Neural cell (in vitro differentiated cells): Measurements from ENCODE around the gene EMC10. TPM values are rescaled to one million over a fixed set of nuclear protein-coding genes. Genes with fewer than 3 reads are reported as not detected.

Experiments
- H2AFZ ChIP-seq: fragments of 200-600, 300-800 bp; sonication (generic), shearing (Covaris generic); 2 replicates; pipeline ENCODE4 v1.6.0; 2014; ENCODE audit warnings: low read depth, mild to moderate bottlenecking, antibody characterized with exemption, low read length, moderate library complexity
- H3F3A ChIP-seq: fragments of 200-600 bp; shearing (Covaris generic); 2 replicates; pipeline ENCODE4 v1.6.1; 2016; ENCODE audit warnings: mild to moderate bottlenecking, moderate library complexity, mixed read lengths, antibody characterized with exemption, low read length; ENCODE audit not compliant: insufficient read depth, poor library complexity, severe bottlenecking
- H3K27ac ChIP-seq: fragments of 200-600, 300-800 bp; sonication (generic), shearing (Covaris generic); 2 replicates; pipeline ENCODE4 v1.5.1; 2014; ENCODE audit warnings: mild to moderate bottlenecking, low read length, moderate library complexity
- H3K27me3 ChIP-seq: fragments of 300-800, 200-600 bp; sonication (generic), shearing (Covaris generic); 2 replicates; pipeline ENCODE4 v1.6.0; 2014; ENCODE audit warnings: mild to moderate bottlenecking, low read depth, low read length, moderate library complexity; ENCODE audit not compliant: insufficient read depth
- H3K36me3 ChIP-seq: fragments of 300-800, 200-600 bp; sonication (generic), shearing (Covaris generic); 2 replicates; pipeline ENCODE4 v1.5.1; 2014; ENCODE audit warnings: mild to moderate bottlenecking, antibody characterized with exemption, low read length, moderate library complexity; ENCODE audit not compliant: insufficient read depth
- H3K4me2 ChIP-seq: fragments of 300-800, 200-600 bp; sonication (generic), shearing (Covaris generic); 2 replicates; pipeline ENCODE4 v1.6.0; 2014; ENCODE audit warnings: mild to moderate bottlenecking, low read length
- H3K4me3 ChIP-seq: fragments of 300-800, 200-600 bp; sonication (generic), shearing (Covaris generic); 2 replicates; pipeline ENCODE4 v1.5.1; 2014; ENCODE audit warnings: mild to moderate bottlenecking, low read length, moderate library complexity
- H3K79me2 ChIP-seq: fragments of 200-600 bp; shearing (Covaris generic); replicated peaks from 2 replicates; pipeline ENCODE4 v1.6.0; 2014; ENCODE audit warnings: mild to moderate bottlenecking, low read length, moderate library complexity; ENCODE audit not compliant: insufficient read depth
- H3K9ac ChIP-seq: fragments of 300-800, 200-600 bp; sonication (generic), shearing (Covaris generic); 2 replicates; pipeline ENCODE4 v1.6.1; 2016; ENCODE audit warnings: mild to moderate bottlenecking, low read length, mixed read lengths
- H3K9me2 ChIP-seq: fragments of 200-600 bp; shearing (Covaris generic); 2 replicates; pipeline ENCODE4 v1.6.1; 2016; ENCODE audit warnings: mild to moderate bottlenecking, low read length, mixed read lengths; ENCODE audit not compliant: insufficient read depth
- H3K9me3 ChIP-seq: fragments of 200-600, 300-800 bp; sonication (generic), shearing (Covaris generic); 2 replicates; pipeline ENCODE4 v1.6.1; 2016; ENCODE audit warnings: mild to moderate bottlenecking, mixed run types, low read length, moderate library complexity, mixed read lengths
- H4K20me1 ChIP-seq: fragments of 200-600 bp; shearing (Covaris generic); 2 replicates; pipeline ENCODE4 v1.6.1; 2016; ENCODE audit warnings: mild to moderate bottlenecking, mixed run types; ENCODE audit not compliant: insufficient read depth
- CTCF ChIP-seq: fragments of 450-650 bp; IDR thresholded peaks from 2 replicates; pipeline ENCODE4 v1.5.1; 2014; ENCODE audit warnings: antibody characterized with exemption, mild to moderate bottlenecking, moderate library complexity; ENCODE audit not compliant: poor library complexity, severe bottlenecking
- EP300 ChIP-seq: fragments of 450-650 bp; conservative IDR thresholded peaks from 2 replicates; pipeline ENCODE4 v1.6.1; 2014; ENCODE audit warnings: antibody characterized with exemption, mild to moderate bottlenecking, moderate library complexity; ENCODE audit not compliant: poor library complexity, severe bottlenecking
- EZH2 ChIP-seq: fragments of 200-600, 300-800 bp; shearing (Covaris generic), sonication (generic); IDR thresholded peaks from 2 replicates; pipeline ENCODE4 v1.6.1; 2014; ENCODE audit warnings: antibody characterized with exemption, low read length, borderline replicate concordance, mild to moderate bottlenecking; ENCODE audit not compliant: insufficient read depth, poor library complexity, severe bottlenecking
- MXI1 ChIP-seq: fragments of 450-650 bp; conservative IDR thresholded peaks from 2 replicates; pipeline ENCODE4 v1.6.1; 2014; ENCODE audit warnings: antibody characterized with exemption, mild to moderate bottlenecking; ENCODE audit not compliant: poor library complexity, severe bottlenecking
- POLR2AphosphoS5 ChIP-seq: IDR thresholded peaks from 2 replicates; pipeline ENCODE4 v1.6.1; 2012
- SMC3 ChIP-seq: fragments of 450-650 bp; conservative IDR thresholded peaks from 2 replicates; pipeline ENCODE4 v1.6.1; 2014; ENCODE audit warnings: antibody characterized with exemption, mild to moderate bottlenecking, moderate library complexity; ENCODE audit not compliant: poor library complexity
- TAF1 ChIP-seq: IDR thresholded peaks from 2 replicates; pipeline ENCODE4 v1.6.1; 2012; ENCODE audit warnings: low read depth
- polyA plus RNA-seq: library from polyadenylated mRNA; depleted of rRNA; stranded (reverse); fragments of >200 nt; gene quantifications from 2 replicates; pipeline ENCODE4 v1.2.3, GENCODE V29; 2014
- TF ChIP-seq, protein P1 (sequence below): IDR thresholded peaks from 2 replicates; pipeline ENCODE4 v1.6.1; 2012; ENCODE audit warnings: borderline replicate concordance

The EMC10 gene
- polyA plus RNA-seq, 1 donor from 2014 or later, result 233 TPM

DNA sequence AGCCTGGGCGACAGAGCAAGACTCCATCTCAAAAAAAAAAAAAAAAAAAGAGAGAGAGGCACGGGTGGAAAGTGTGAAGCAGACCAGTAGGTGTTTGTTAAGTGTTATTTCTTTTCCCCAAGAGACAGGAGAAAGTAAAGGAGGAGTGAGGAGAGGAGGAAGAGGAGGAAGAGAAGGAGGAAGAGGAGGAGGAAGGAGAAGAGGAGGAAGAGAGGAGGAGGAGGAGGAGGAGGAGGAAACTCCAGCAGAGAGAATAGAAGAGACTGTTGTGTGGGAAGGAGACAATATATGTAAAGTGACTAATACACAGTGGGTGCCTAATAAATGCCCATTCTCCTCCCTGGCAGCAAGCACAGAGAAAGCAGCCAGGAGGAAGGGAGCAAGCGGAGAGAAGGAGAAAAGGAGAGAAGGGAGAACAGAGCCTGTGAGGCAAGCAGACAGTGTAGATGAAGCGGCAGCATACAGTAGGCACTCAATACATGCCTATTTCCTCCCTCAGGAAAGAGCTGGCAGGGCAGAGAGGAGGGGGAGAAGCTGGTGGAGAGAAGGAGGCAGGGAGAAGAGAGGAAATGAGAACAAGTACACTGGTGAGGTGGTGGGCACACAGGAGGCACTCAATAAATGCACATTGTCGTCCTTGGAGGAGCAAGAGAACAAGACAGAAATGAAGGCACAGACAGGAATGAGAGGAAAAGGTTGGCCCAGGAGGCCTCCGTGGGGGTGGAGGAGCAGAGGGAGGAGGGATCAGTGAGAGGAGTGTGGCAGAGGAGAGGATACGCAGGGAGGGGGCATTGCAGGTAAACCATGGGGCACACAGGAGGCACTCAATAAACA lies 18.1 kb downstream of the EMC10 start:
- peaks cover 26% of the 10 kb centered on the region for H3K27me3 ChIP-seq
- H3K4me3 ChIP-seq, result no peak overlapping the region
- no peaks in the 10 kb centered on the region for H3K36me3 ChIP-seq
- H3K9me3 ChIP-seq, result no peaks in the 10 kb centered on the region
- H3K4me2 ChIP-seq, result no peak overlapping the region
- TF ChIP-seq, protein P1, sequence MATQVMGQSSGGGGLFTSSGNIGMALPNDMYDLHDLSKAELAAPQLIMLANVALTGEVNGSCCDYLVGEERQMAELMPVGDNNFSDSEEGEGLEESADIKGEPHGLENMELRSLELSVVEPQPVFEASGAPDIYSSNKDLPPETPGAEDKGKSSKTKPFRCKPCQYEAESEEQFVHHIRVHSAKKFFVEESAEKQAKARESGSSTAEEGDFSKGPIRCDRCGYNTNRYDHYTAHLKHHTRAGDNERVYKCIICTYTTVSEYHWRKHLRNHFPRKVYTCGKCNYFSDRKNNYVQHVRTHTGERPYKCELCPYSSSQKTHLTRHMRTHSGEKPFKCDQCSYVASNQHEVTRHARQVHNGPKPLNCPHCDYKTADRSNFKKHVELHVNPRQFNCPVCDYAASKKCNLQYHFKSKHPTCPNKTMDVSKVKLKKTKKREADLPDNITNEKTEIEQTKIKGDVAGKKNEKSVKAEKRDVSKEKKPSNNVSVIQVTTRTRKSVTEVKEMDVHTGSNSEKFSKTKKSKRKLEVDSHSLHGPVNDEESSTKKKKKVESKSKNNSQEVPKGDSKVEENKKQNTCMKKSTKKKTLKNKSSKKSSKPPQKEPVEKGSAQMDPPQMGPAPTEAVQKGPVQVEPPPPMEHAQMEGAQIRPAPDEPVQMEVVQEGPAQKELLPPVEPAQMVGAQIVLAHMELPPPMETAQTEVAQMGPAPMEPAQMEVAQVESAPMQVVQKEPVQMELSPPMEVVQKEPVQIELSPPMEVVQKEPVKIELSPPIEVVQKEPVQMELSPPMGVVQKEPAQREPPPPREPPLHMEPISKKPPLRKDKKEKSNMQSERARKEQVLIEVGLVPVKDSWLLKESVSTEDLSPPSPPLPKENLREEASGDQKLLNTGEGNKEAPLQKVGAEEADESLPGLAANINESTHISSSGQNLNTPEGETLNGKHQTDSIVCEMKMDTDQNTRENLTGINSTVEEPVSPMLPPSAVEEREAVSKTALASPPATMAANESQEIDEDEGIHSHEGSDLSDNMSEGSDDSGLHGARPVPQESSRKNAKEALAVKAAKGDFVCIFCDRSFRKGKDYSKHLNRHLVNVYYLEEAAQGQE, result no peak
- no peaks in the 10 kb centered on the region for H3K9me2 ChIP-seq
- H3K79me2 ChIP-seq, result no peaks in the 10 kb centered on the region
- H4K20me1 ChIP-seq, result no peaks in the 10 kb centered on the region
- no peak overlapping the region for H3K9ac ChIP-seq
- no peaks in the 10 kb centered on the region for H3F3A ChIP-seq
- no peak overlapping the region for H3K27ac ChIP-seq
- no peak overlapping the region for H2AFZ ChIP-seq

DNA sequence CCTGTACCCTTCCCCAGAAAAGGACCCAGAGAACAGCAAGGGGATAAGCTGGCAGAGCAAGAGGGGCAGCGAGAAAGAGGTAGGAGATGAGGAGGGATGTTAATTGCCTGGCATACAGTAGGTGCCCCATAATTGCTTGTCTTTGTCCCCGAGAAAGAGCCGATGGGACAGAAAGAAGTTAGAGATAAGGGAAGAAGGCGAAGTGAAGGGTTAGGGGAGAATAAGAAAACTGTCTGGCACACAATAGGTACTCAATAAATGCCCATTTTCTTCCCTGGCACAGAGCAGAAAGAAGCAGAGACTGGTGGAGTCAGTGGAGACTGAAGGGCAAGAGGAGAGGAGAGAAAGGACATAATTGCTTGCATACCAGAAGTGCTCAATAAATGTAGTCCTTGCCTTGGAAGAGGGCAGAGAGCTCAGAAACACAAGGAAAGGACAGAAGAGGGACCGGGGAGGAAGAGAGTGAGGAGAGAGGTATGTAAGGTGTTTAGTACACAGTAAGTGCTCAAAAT lies 18.8 kb downstream of the EMC10 start:
- H3F3A ChIP-seq, result no peaks in the 10 kb centered on the region
- H3K36me3 ChIP-seq, result no peaks in the 10 kb centered on the region
- H3K9ac ChIP-seq, result no peak overlapping the region
- H3K4me3 ChIP-seq, result no peak overlapping the region
- H3K9me3 ChIP-seq, result no peaks in the 10 kb centered on the region
- no peaks in the 10 kb centered on the region for H3K9me2 ChIP-seq
- H4K20me1 ChIP-seq, result no peaks in the 10 kb centered on the region
- peaks cover 22% of the 10 kb centered on the region for H3K27me3 ChIP-seq
- no peaks in the 10 kb centered on the region for H3K79me2 ChIP-seq
- TF ChIP-seq CTCF (no peak), EP300 (no peak), SMC3 (no peak), POLR2AphosphoS5 (no peak), TAF1 (no peak), MXI1 (no peak), EZH2 (no peak)
- TF ChIP-seq, protein P1, result no peak
- H3K27ac ChIP-seq, result no peak overlapping the region
- H3K4me2 ChIP-seq, result no peak overlapping the region
- H2AFZ ChIP-seq, result no peak overlapping the region
